Measurements from ENCODE around the gene ENKD1. TPM values are rescaled to one million over a fixed set of nuclear protein-coding genes. Genes with fewer than 3 reads are reported as not detected.

The ENKD1 gene
- total and polyA plus RNA-seq, 2 experiments from 2014 or later, result 11.6 to 11.8 TPM

DNA sequence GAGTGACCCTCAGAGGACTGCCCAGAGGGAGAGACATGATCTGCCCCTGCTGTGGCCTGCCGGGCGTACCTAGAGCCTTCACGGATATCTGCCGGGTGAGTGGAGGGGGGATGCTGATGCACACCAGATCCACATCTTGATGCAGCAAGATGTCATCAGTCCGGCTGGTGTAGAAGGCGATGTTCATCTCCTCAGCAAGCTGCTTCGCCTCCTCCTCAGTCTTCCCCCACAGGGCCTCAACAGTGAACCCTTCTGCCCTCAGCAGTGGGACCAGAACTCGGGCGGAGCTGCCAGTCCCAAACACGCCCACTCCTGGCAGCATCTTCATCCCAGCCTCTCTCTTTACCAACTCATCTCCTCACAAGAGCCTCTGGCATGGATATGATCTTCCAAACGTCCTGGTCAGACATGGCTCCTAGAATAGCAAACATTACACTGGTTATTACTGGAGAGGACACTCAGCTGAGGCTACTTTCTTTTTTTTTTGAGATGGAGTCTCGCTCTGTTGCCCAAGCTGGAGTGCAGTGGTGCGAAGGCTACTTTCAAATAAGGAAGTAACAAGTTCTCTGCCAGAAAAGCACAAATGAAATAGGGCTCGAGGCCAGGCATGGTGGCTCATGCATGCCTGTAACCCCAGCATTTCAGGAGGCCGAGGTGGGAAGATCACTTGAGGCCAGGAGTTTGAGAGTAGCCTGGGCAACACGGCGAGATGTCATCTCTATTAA, 19.0 kb upstream of the ENKD1 start:
- H3K4me2 ChIP-seq, result no peak overlapping the region
- no peaks in the 10 kb centered on the region for H3K27me3 ChIP-seq (ENCODE audit: insufficient read depth)
- no peak overlapping the region for H3K27ac Mint-ChIP-seq
- H3K9me3 Mint-ChIP-seq, result no peaks in the 10 kb centered on the region
- H3K27me3 Mint-ChIP-seq (ENCODE audit: insufficient read depth, low read depth, poor library complexity), result no peaks in the 10 kb centered on the region
- no peaks in the 10 kb centered on the region for H3F3A ChIP-seq (replicated peaks; ENCODE audit: low read depth)
- H4K20me1 ChIP-seq (replicated peaks; ENCODE audit: insufficient read depth), result peaks cover 21% of the 10 kb centered on the region
- ATAC-seq (no peak), DNase-seq (ENCODE audit: low spot score) (no peak)
- H3K4me3 Mint-ChIP-seq, result no peak overlapping the region
- no peaks in the 10 kb centered on the region for H3K4me1 Mint-ChIP-seq
- H3K36me3 ChIP-seq (ENCODE audit: insufficient read depth), result no peaks in the 10 kb centered on the region; the same call in 1 of the 2 replicates
- H2AFZ ChIP-seq, result no peak overlapping the region
- H3K36me3 Mint-ChIP-seq (ENCODE audit: low read depth), result peaks cover 16% of the 10 kb centered on the region; the same call in 2 of the 3 replicates
- no peak overlapping the region for H3K27ac ChIP-seq (ENCODE audit: low read depth)
- H3K79me2 ChIP-seq (replicated peaks; ENCODE audit: insufficient read depth), result peaks cover 9% of the 10 kb centered on the region; the same call in 1 of the 2 replicates
- H3K4me3 ChIP-seq, result no peak overlapping the region
- H3K4me1 ChIP-seq (ENCODE audit: insufficient read depth), result no peaks in the 10 kb centered on the region
- no peaks in the 10 kb centered on the region for H3K9me2 ChIP-seq (ENCODE audit: insufficient read depth)
- TF ChIP-seq EZH2 (IDR thresholded peaks at IDR 0.05; ENCODE audit: low read depth, unreplicated experiment) (no peak), ZNF114 (CRISPR knock-in tag; IDR thresholded peaks at IDR 0.05) (no peak)

DNA sequence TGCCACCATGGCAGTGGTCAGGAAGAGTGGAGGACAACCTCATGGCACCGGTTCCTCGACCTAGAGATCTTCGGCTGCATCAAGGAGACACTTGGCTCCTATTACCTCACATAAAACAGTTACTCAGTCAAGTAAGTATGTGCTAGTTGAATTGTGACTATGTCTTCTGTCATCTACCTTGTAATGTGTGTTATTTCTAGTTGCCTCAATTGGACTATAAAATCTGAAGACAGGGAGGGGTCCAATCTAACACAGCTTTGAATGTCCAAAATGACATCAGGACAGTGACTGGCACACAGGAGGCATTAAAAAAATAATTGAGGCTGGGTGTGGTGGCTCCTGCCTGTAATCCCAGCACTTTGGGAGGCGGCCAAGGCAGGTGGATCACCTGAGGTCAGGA, 17.2 kb upstream of the ENKD1 start:
- Histone ChIP-seq H3K36me3 (ENCODE audit: insufficient read depth) (no peaks in the 10 kb centered on the region; the same call in 1 of the 2 replicates), H3F3A (replicated peaks; ENCODE audit: low read depth) (no peaks in the 10 kb centered on the region), H3K27ac (ENCODE audit: low read depth) (no peak overlapping the region), H3K4me1 (ENCODE audit: insufficient read depth) (no peaks in the 10 kb centered on the region), H3K4me2 (no peak overlapping the region), H3K9me2 (ENCODE audit: insufficient read depth) (no peaks in the 10 kb centered on the region), H3K27me3 (ENCODE audit: insufficient read depth) (no peaks in the 10 kb centered on the region), H3K79me2 (replicated peaks; ENCODE audit: insufficient read depth) (0 out of 2 replicates have a peak, but pooled peaks cover 5% of the 10 kb centered on the region), H2AFZ (no peak overlapping the region), H4K20me1 (replicated peaks; ENCODE audit: insufficient read depth) (peaks cover 15% of the 10 kb centered on the region), H3K4me3 (no peak overlapping the region)
- Mint-ChIP-seq H3K27me3 (ENCODE audit: insufficient read depth, low read depth, poor library complexity) (peaks cover 2% of the 10 kb centered on the region), H3K4me1 (no peaks in the 10 kb centered on the region), H3K27ac (no peak overlapping the region), H3K4me3 (no peak overlapping the region), H3K9me3 (no peaks in the 10 kb centered on the region), H3K36me3 (ENCODE audit: low read depth) (peaks cover 18% of the 10 kb centered on the region; the same call in 2 of the 3 replicates)
- ATAC-seq, result no peak
- TF ChIP-seq CREB1 (CRISPR knock-in tag; IDR thresholded peaks at IDR 0.05; ENCODE audit: low read depth), result no peak
- no peak for DNase-seq (ENCODE audit: low spot score)

DNA sequence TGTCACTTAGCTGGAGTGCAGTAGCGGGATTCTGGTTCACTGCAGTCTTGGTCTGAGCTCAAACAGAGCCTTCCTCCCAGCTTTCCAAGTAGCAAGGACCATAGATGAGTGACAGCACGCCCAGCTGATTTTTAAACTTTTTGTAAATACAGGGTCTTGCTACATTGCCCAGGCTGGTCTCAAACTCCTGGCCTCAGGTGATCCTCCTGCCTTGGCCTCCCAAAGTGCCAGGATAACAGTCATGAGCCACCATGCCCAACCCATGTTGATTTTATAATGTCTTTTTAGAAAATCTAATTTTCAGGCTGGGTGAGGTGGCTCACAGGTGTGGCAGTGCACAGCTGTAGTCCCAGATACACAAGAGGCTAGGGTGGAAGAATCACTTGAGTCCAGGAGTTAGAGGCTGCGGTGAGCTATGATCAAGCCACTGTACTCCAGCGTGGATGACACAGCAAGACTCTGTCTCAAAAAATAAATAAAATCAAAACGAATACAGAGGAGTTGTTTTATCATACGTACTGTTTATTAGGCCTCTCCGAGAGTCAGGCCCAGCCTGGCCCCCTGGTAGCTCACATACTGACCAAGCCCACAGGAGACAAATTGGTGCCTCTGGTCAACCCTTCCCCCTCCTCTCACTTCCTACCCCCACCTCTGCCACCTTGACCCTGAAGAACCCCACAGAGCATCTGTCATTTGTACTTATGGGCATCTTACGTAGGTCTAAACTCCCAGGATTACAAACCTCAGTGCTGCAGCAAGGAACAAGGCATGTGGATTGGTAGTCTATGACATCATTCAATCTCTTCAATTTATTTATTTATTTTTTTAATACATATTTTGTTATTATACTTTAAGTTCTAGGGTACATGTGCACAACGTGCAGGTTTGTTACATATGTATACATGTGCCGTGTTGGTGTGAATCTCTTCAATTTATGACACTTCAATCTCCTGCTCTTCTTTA, 13.7 kb upstream of the ENKD1 start:
- peaks cover 9% of the 10 kb centered on the region for H3K27me3 Mint-ChIP-seq (ENCODE audit: insufficient read depth, low read depth, poor library complexity)
- Histone ChIP-seq H3K36me3 (ENCODE audit: insufficient read depth) (no peaks in the 10 kb centered on the region; the same call in 1 of the 2 replicates), H2AFZ (no peak overlapping the region), H3K4me3 (no peak overlapping the region), H3K4me1 (ENCODE audit: insufficient read depth) (no peaks in the 10 kb centered on the region), H3K4me2 (no peak overlapping the region), H3K9me2 (ENCODE audit: insufficient read depth) (no peaks in the 10 kb centered on the region), H3K27ac (ENCODE audit: low read depth) (no peak overlapping the region), H3F3A (replicated peaks; ENCODE audit: low read depth) (no peaks in the 10 kb centered on the region), H4K20me1 (replicated peaks; ENCODE audit: insufficient read depth) (peaks cover 12% of the 10 kb centered on the region), H3K27me3 (ENCODE audit: insufficient read depth) (no peaks in the 10 kb centered on the region), H3K79me2 (replicated peaks; ENCODE audit: insufficient read depth) (no peaks in the 10 kb centered on the region)
- H3K4me3 Mint-ChIP-seq, result no peak overlapping the region
- H3K27ac Mint-ChIP-seq, result no peak overlapping the region; the same call in 1 of the 2 replicates
- no peaks in the 10 kb centered on the region for H3K9me3 Mint-ChIP-seq
- peaks cover 14% of the 10 kb centered on the region; the same call in 2 of the 3 replicates for H3K36me3 Mint-ChIP-seq (ENCODE audit: low read depth)
- ATAC-seq (no peak), DNase-seq (ENCODE audit: low spot score) (no peak)
- H3K4me1 Mint-ChIP-seq, result no peaks in the 10 kb centered on the region
- TF ChIP-seq, protein P1, sequence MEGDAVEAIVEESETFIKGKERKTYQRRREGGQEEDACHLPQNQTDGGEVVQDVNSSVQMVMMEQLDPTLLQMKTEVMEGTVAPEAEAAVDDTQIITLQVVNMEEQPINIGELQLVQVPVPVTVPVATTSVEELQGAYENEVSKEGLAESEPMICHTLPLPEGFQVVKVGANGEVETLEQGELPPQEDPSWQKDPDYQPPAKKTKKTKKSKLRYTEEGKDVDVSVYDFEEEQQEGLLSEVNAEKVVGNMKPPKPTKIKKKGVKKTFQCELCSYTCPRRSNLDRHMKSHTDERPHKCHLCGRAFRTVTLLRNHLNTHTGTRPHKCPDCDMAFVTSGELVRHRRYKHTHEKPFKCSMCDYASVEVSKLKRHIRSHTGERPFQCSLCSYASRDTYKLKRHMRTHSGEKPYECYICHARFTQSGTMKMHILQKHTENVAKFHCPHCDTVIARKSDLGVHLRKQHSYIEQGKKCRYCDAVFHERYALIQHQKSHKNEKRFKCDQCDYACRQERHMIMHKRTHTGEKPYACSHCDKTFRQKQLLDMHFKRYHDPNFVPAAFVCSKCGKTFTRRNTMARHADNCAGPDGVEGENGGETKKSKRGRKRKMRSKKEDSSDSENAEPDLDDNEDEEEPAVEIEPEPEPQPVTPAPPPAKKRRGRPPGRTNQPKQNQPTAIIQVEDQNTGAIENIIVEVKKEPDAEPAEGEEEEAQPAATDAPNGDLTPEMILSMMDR (conservative IDR thresholded peaks at IDR 0.05; ENCODE audit: low read depth in 2 of 2), result no peak
- TF ChIP-seq, protein P2, sequence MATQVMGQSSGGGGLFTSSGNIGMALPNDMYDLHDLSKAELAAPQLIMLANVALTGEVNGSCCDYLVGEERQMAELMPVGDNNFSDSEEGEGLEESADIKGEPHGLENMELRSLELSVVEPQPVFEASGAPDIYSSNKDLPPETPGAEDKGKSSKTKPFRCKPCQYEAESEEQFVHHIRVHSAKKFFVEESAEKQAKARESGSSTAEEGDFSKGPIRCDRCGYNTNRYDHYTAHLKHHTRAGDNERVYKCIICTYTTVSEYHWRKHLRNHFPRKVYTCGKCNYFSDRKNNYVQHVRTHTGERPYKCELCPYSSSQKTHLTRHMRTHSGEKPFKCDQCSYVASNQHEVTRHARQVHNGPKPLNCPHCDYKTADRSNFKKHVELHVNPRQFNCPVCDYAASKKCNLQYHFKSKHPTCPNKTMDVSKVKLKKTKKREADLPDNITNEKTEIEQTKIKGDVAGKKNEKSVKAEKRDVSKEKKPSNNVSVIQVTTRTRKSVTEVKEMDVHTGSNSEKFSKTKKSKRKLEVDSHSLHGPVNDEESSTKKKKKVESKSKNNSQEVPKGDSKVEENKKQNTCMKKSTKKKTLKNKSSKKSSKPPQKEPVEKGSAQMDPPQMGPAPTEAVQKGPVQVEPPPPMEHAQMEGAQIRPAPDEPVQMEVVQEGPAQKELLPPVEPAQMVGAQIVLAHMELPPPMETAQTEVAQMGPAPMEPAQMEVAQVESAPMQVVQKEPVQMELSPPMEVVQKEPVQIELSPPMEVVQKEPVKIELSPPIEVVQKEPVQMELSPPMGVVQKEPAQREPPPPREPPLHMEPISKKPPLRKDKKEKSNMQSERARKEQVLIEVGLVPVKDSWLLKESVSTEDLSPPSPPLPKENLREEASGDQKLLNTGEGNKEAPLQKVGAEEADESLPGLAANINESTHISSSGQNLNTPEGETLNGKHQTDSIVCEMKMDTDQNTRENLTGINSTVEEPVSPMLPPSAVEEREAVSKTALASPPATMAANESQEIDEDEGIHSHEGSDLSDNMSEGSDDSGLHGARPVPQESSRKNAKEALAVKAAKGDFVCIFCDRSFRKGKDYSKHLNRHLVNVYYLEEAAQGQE (IDR thresholded peaks at IDR 0.05; ENCODE audit: unreplicated experiment), result no peak
- TF ChIP-seq EZH2phosphoT487 (IDR thresholded peaks at IDR 0.05; ENCODE audit: unreplicated experiment) (no peak), EZH2 (IDR thresholded peaks at IDR 0.05; ENCODE audit: low read depth, unreplicated experiment) (no peak), STAT1 (IDR thresholded peaks at IDR 0.05; ENCODE audit: unreplicated experiment) (no peak), JUNB (IDR thresholded peaks at IDR 0.05; ENCODE audit: unreplicated experiment) (no peak), ZNF331 (CRISPR knock-in tag; IDR thresholded peaks at IDR 0.05; ENCODE audit: low read depth) (no peak)
- TF ChIP-seq, protein P3, sequence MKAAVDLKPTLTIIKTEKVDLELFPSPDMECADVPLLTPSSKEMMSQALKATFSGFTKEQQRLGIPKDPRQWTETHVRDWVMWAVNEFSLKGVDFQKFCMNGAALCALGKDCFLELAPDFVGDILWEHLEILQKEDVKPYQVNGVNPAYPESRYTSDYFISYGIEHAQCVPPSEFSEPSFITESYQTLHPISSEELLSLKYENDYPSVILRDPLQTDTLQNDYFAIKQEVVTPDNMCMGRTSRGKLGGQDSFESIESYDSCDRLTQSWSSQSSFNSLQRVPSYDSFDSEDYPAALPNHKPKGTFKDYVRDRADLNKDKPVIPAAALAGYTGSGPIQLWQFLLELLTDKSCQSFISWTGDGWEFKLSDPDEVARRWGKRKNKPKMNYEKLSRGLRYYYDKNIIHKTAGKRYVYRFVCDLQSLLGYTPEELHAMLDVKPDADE (IDR thresholded peaks at IDR 0.05), result no peak

Measured in GM23338 (cell line).